K562 (cell line): ENCODE measurements around the gene SIDT1. TPM values are rescaled to one million over a fixed set of nuclear protein-coding genes. Genes with fewer than 3 reads are reported as not detected.

Experiments
- ATAC-seq: fragments of 200-7000 bp; cut with Tn5 transposase; 3 replicates; pipeline ENCODE4 v1.9.1; 2020; ENCODE audit warnings: moderate library complexity
- BruUV-seq: library from RNA; stranded (reverse); fragments of 400-500 nt; replicated peaks from 2 replicates; lab custom pipeline; 2021; lab: Mats Ljungman, UMichigan
- CTCF ChIA-PET: fragments of 300-600 bp; formaldehyde crosslinking; extraction: SDS; loops from one replicate; lab custom pipeline; 2021; ENCODE audit warnings: low intra/inter-chr PET ratio; lab: Yijun Ruan, JAX
- POLR2A ChIA-PET: fragments of 300-600, 350-650 bp; sonication (Branson Sonifier 250); formaldehyde crosslinking; extraction: SDS; loops from one replicate; lab custom pipeline; 2021; ENCODE audit warnings: antibody characterized with exemption, inconsistent platforms; lab: Yijun Ruan, JAX
- DNase-seq, 4 experiments: peaks; one replicate each; pipeline versions ENCODE4 v3.0.0 to v3.0.0-alpha.2; 2011 to 2018; ENCODE audit warnings: low spot score in 3 of 4, mixed read lengths in 3 of 4; ENCODE audit errors: extremely low read depth in 1 of 4
- FAIRE-seq: peaks from 2 replicates; lab custom pipeline; 2011; peaks lifted over from hg19 to GRCh38; lab: Jason Lieb, UNC
- H2AFZ ChIP-seq: 2 replicates; pipeline ENCODE4 v1.6.0; 2011; ENCODE audit warnings: low read depth, low read length, control low read depth, inconsistent platforms
- H3K27ac ChIP-seq: fragments of 200-600 bp; 3 replicates; pipeline ENCODE4 v1.8.0; 2011; ENCODE audit warnings: low read depth, mild to moderate bottlenecking, control low read depth, inconsistent platforms, low read length, moderate library complexity, mixed read lengths; ENCODE audit errors: extremely low read depth
- H3K27me3 ChIP-seq, 2 experiments: fragments of 300-600 bp in 1 of 2; 2 replicates in 1 of 2; 3 replicates in 1 of 2; pipeline versions ENCODE4 v1.6.0 to v1.8.0; 2011; ENCODE audit warnings: inconsistent platforms in 2 of 2, low read length in 2 of 2, mild to moderate bottlenecking in 1 of 2, mixed read lengths in 1 of 2, moderate library complexity in 1 of 2; ENCODE audit not compliant: control insufficient read depth in 2 of 2, insufficient read depth in 2 of 2
- H3K36me3 ChIP-seq: fragments of 300-600 bp; 3 replicates; pipeline ENCODE4 v1.8.0; 2011; ENCODE audit warnings: mild to moderate bottlenecking, low read length, inconsistent platforms; ENCODE audit not compliant: control insufficient read depth, insufficient read depth
- H3K4me1 ChIP-seq, 2 experiments: fragments of 200-600 bp in 1 of 2; replicated peaks in 1 of 2; 2 replicates in 1 of 2; 3 replicates in 1 of 2; pipeline versions ENCODE4 v1.5.1 to v1.8.0; 2011; ENCODE audit warnings: inconsistent platforms in 2 of 2, low read length in 2 of 2, mild to moderate bottlenecking in 1 of 2, mixed read lengths in 1 of 2, moderate library complexity in 1 of 2; ENCODE audit not compliant: control insufficient read depth in 2 of 2, insufficient read depth in 2 of 2
- H3K4me2 ChIP-seq: 2 replicates; pipeline ENCODE4 v1.6.1; 2011; ENCODE audit warnings: low read length, control low read depth, inconsistent platforms, mixed read lengths; ENCODE audit not compliant: insufficient read depth
- H3K4me3 ChIP-seq: fragments of 200-600 bp; sonication (generic), shearing (Covaris generic); 2 replicates; pipeline ENCODE4 v1.5.1; 2016; ENCODE audit warnings: control low read depth, inconsistent platforms
- H3K79me2 ChIP-seq: fragments of 200-600 bp; 3 replicates; pipeline ENCODE4 v1.8.0; 2011; ENCODE audit warnings: low read length, inconsistent platforms; ENCODE audit not compliant: control insufficient read depth, insufficient read depth
- H3K9ac ChIP-seq, 2 experiments: 2 replicates each; pipeline versions ENCODE4 v1.6.0 to v1.6.1; 2011; ENCODE audit warnings: low read depth in 2 of 2, low read length in 2 of 2, control low read depth in 1 of 2, inconsistent platforms in 1 of 2, mild to moderate bottlenecking in 1 of 2, mixed read lengths in 1 of 2; ENCODE audit not compliant: insufficient read depth in 1 of 2
- H3K9me1 ChIP-seq: one replicate; pipeline ENCODE4 v1.6.0; 2011; ENCODE audit warnings: inconsistent platforms, mild to moderate bottlenecking, low read length, moderate library complexity; ENCODE audit not compliant: control insufficient read depth, insufficient read depth
- H3K9me3 ChIP-seq: replicated peaks from 2 replicates; pipeline ENCODE4 v1.5.1; 2011; ENCODE audit warnings: low read depth, low read length, inconsistent platforms; ENCODE audit not compliant: control insufficient read depth, insufficient read depth
- H4K20me1 ChIP-seq: replicated peaks from 2 replicates; pipeline ENCODE4 v1.6.1; 2011; ENCODE audit warnings: low read length, inconsistent platforms, mixed read lengths; ENCODE audit not compliant: control insufficient read depth, insufficient read depth
- GTF2F1 ChIP-seq: IDR thresholded peaks from 2 replicates; pipeline ENCODE4 v1.6.1; 2011; ENCODE audit warnings: low read depth, low read length, improper control_type of control experiment
- HSF4 ChIP-seq: fragments of 250-450 bp; sonication (Bioruptor Pico); IDR thresholded peaks from 2 replicates; pipeline ENCODE4 v2.1.2; 2022; ENCODE audit warnings: mild to moderate bottlenecking, moderate library complexity, borderline replicate concordance
- KLF13 ChIP-seq: fragments of 450-650 bp; IDR thresholded peaks from 2 replicates; pipeline ENCODE4 v1.6.1; 2016; ENCODE audit warnings: missing genetic modification characterization, low read depth, mild to moderate bottlenecking, missing compliant biosample characterization, moderate library complexity, borderline replicate concordance
- MEF2A ChIP-seq: IDR thresholded peaks from 2 replicates; pipeline ENCODE4 v1.6.1; 2011; ENCODE audit warnings: low read depth, mild to moderate bottlenecking, low read length, moderate library complexity; ENCODE audit not compliant: control insufficient read depth
- NFE2 ChIP-seq: IDR thresholded peaks from 2 replicates; pipeline ENCODE4 v1.6.1; 2014; ENCODE audit warnings: antibody characterized with exemption, low read depth
- NFRKB ChIP-seq: fragments of 450-650 bp; IDR thresholded peaks from 2 replicates; pipeline ENCODE4 v1.6.1; 2016; ENCODE audit warnings: low read depth
- RAD51 ChIP-seq: fragments of 450-650 bp; IDR thresholded peaks from 2 replicates; pipeline ENCODE4 v1.7.1; 2016; ENCODE audit warnings: low read depth, mild to moderate bottlenecking, borderline replicate concordance
- RBM34 ChIP-seq: fragments of 200-400 bp; formaldehyde crosslinking; IDR thresholded peaks from 2 replicates; pipeline ENCODE4 v1.6.1; 2018; ENCODE audit warnings: low read length, borderline replicate concordance; ENCODE audit not compliant: insufficient read depth
- TEAD4 ChIP-seq, 2 experiments: sonication (generic) in 1 of 2; formaldehyde crosslinking in 1 of 2; IDR thresholded peaks; 2 replicates each; pipeline versions ENCODE4 v1.6.1 to v1.8.0; 2012 to 2022; ENCODE audit warnings: borderline replicate concordance in 1 of 2, inconsistent platforms in 1 of 2, low read length in 1 of 2, mild to moderate bottlenecking in 1 of 2, missing genetic modification reagents in 1 of 2
- ZEB2 ChIP-seq: fragments of 450-650 bp; IDR thresholded peaks from 2 replicates; pipeline ENCODE4 v1.6.1; 2016
- ZNF695 ChIP-seq: fragments of 450-650 bp; formaldehyde crosslinking; IDR thresholded peaks from 2 replicates; pipeline ENCODE4 v1.4.0; 2020; ENCODE audit warnings: mild to moderate bottlenecking, moderate library complexity
- WGBS: fragments of 100-300 bp; shearing (Covaris generic); methylation state at CpG from one replicate; pipeline ENCODE4 v1.1.6; 2016; ENCODE audit warnings: low coverage, mixed read lengths; ENCODE audit not compliant: insufficient coverage; ENCODE audit errors: missing lambda C conversion rate; 5-methylcytosine and 5-hydroxymethylcytosine counted together
- in situ Hi-C: fragments of 300-500 bp; cut with MboI; formaldehyde crosslinking; loops from 4 replicates; pipeline ENCODE4 v1.15.0; 2018; ENCODE audit warnings: inconsistent platforms, mixed read lengths
- intact Hi-C: fragments of 100-400 bp; cut with micrococcal nuclease; formaldehyde crosslinking; loops from 2 replicates; pipeline ENCODE4 v1.14.2; 2022
- polyA plus RNA-seq, 8 experiments: library from polyadenylated mRNA; depleted of rRNA in 4 of 8; stranded (reverse) in 5 of 8; unstranded in 3 of 8; fragments of >200 nt; fragmentation: Nextera tagmentation in 2 of 8; fragmentation: Illumina TruSeq in 1 of 8; extraction: Ambion mirVana in 2 of 8; extraction: Trizol in 1 of 8; gene quantifications; 2 replicates each; pipeline versions ENCODE4 v1.2.1 to v1.2.3, GENCODE V29; 2011 to 2014; ENCODE audit warnings: inconsistent platforms in 1 of 8, missing spikeins in 1 of 8
- total RNA-seq, 7 experiments: library from RNA; depleted of rRNA in 6 of 7; stranded (reverse); fragments of >200 nt in 6 of 7; fragmentation: Illumina TruSeq in 2 of 7; extraction: Trizol in 2 of 7; gene quantifications; 2 replicates each; pipeline versions ENCODE4 v1.2.1 to v1.2.3, GENCODE V29; 2011 to 2021; ENCODE audit warnings: low replicate concordance in 1 of 7

SIDT1 gene
- total and polyA plus RNA-seq, 9 of the 15 experiments (the other 6 are each of a cell fraction or from before 2014, with no cell fraction given) = not detected

GRCh38 chr3:113594066-113594465 lies 61.7 kb downstream of the SIDT1 start:
- intact Hi-C loops (no loop called here), in situ Hi-C loops (no loop called here)
- no peak overlapping the region for H3K4me3 ChIP-seq
- FAIRE-seq (no peak), DNase-seq (no peak), ATAC-seq (no peak)
- no peak overlapping the region for H3K4me2 ChIP-seq
- 0% methylated on average over 2 of the region's 2 CpGs for WGBS
- H3K9ac ChIP-seq = no peak overlapping the region
- H3K27ac ChIP-seq = no peak overlapping the region
- no peaks in the 10 kb centered on the region for H3K9me3 ChIP-seq
- TF ChIP-seq NFRKB = no peak
- TF ChIP-seq HSF4 (CRISPR knock-in tag) = no peak
- no peak for TF ChIP-seq ZNF695 (CRISPR knock-in tag)
- no peak for TF ChIP-seq ZEB2
- no peak for TF ChIP-seq MEF2A
- no peak for TF ChIP-seq NFE2
- no peak for TF ChIP-seq RBM34
- TF ChIP-seq RAD51 = no peak
- no peak for TF ChIP-seq KLF13 (tag)
- TF ChIP-seq TEAD4 (IDR thresholded peaks at IDR 0.05; ENCODE audit: low read length) = no peak
- no peak for TF ChIP-seq TEAD4 (CRISPR knock-in tag; IDR thresholded peaks at IDR 0.05; ENCODE audit: borderline replicate concordance)
- TF ChIP-seq GTF2F1 = no peak
- CTCF ChIA-PET = no interaction called here
- H3K9me1 ChIP-seq = no peaks in the 10 kb centered on the region
- BruUV-seq = no TSS peak
- no peaks in the 10 kb centered on the region for H3K4me1 ChIP-seq
- H2AFZ ChIP-seq = no peak overlapping the region
- no peaks in the 10 kb centered on the region for H4K20me1 ChIP-seq
- POLR2A ChIA-PET = interaction anchor here (0.7 kb wide), 1 partner anchor 1021 kb away, joined by 3 read pairs; no protein-coding TSS in a partner anchor
- H3K27me3 ChIP-seq = no peaks in the 10 kb centered on the region
- H3K79me2 ChIP-seq = no peaks in the 10 kb centered on the region
- no peaks in the 10 kb centered on the region for H3K36me3 ChIP-seq
